ENCODE measurements around the gene CYGB. TPM values are rescaled to one million over a fixed set of nuclear protein-coding genes. Genes with fewer than 3 reads are reported as not detected.
A peak's percentile ranks its signal among the peaks of the same experiment; 100 is the strongest.
"Not testable (repeated sequence)": the region's sequence is repeated elsewhere in the genome, so short reads cannot be mapped to it uniquely, and the experiment has no call there.

The CYGB gene
- total RNA-seq, 1 donor from 2014 or later = 30.0 TPM

DNA sequence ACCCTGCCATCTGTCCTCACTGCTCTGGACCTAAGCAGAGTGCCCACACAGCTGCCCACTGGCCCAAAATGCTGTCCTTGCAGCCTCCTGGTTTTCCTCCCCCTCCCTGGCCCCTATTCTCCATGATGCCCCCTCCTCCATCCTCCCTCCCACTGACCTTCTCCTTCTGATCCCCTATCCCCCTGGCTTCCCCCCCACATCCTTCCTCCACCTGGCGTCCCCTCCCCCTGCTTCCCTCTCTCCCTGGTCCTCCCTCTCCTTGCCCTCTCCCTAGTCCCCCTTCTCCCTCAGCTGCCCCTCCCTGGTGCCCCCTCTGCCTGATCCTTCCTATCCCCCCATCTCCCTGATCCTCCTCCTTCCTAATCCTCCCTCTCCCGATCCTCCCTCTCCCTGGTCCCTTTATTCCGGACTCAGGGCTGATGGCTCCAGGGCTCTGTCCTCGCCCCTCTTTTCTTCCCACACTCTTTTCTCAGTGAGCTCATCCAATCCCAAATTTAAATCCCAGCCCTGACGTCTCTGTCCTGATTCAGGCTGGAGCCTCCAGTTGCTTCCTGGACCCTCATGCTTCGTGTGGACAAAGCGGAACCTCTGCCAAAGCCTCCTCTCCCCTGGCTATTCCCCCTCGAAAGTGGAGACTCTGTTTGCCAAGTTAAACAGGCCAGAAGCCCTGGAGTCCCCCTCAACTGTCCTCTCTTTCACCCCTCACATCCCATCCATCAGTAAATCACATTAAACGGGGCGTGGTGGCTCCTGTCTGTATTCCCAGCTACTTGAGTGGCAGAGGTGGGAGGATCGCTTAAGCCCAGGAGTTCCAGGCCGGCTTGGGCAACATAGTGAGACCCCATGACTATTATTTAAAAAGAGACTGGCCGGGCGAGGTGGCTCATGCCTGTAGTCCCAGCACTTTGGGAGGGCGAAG is 18.2 kb downstream of the CYGB start:
- H3K4me3 ChIP-seq = no peak overlapping the region
- intact Hi-C loops (cut with DNase I) = no loop called here
- peaks cover 8% of the 10 kb centered on the region for H3K4me1 ChIP-seq
- no peaks in the 10 kb centered on the region for H3K9me3 ChIP-seq
- TF ChIP-seq CTCF (IDR thresholded peaks at IDR 0.05) (no peak), POLR2A (IDR thresholded peaks at IDR 0.05) (no peak)
- H3K27ac ChIP-seq = no peak overlapping the region
- no peaks in the 10 kb centered on the region for H3K36me3 ChIP-seq
- H3K27me3 ChIP-seq = no peaks in the 10 kb centered on the region
- no peak for DNase-seq (ENCODE audit: extremely low spot score in 2 of 2)

GRCh38 chr17:76517638-76518038 is 19.9 kb downstream of the CYGB start:
- Histone ChIP-seq H3K27me3 (no peaks in the 10 kb centered on the region), H3K4me1 (peaks cover 7% of the 10 kb centered on the region), H3K4me3 (no peak overlapping the region), H3K27ac (no peak overlapping the region), H3K9me3 (no peaks in the 10 kb centered on the region), H3K36me3 (no peaks in the 10 kb centered on the region)
- intact Hi-C loops (cut with DNase I) = no loop called here
- TF ChIP-seq POLR2A (IDR thresholded peaks at IDR 0.05) = no peak
- TF ChIP-seq POLR2AphosphoS5 (IDR thresholded peaks at IDR 0.05; ENCODE audit: insufficient read depth in 1 of 2, low read depth in 1 of 2) = no peak
- TF ChIP-seq CTCF (IDR thresholded peaks at IDR 0.05) = no peak
- no peak for DNase-seq (ENCODE audit: extremely low spot score in 2 of 2)

DNA sequence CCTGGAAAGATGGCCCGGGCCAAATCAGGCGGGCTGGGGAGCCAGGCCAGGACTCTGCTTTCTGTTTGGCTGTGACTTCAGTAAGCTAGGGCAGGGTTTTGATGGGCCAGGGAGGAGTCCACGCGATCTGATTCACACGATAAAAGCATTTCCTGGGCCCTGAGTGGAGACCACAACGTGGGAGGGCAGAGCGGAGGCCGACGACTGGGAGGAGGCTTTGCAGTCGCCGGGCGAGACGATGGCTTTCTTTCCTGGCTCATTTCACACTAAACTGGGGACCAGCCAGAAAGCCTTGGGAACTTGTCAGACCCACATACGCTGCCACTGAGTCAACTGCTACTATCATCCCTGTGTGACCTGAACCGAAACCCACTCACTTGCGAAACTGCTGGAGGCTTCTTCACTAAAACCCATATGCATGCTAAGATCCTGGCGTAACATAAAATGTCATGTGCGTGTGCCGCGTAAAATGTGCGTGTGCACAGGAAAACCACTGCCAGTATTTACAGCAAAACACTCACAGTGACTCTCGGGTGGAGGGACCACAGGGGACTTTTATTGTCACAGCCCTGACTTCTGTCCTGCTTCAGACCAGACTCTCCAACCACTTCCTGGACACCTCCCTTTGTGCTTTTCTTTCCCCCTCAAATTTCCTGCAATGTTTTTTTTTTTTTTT is 22.1 kb downstream of the CYGB start:
- H3K27me3 ChIP-seq = no peaks in the 10 kb centered on the region
- peaks cover 16% of the 10 kb centered on the region for H3K4me1 ChIP-seq
- TF ChIP-seq POLR2AphosphoS5 (IDR thresholded peaks at IDR 0.05; ENCODE audit: insufficient read depth in 1 of 2, low read depth in 1 of 2) (peak; percentile 77 to 91), CTCF (IDR thresholded peaks at IDR 0.05) (no peak), POLR2A (IDR thresholded peaks at IDR 0.05) (peak in 1 of 2 donors; percentile 13)
- DNase-seq (ENCODE audit: extremely low spot score in 2 of 2) = peak in 1 of 2 donors; percentile 98
- peak overlapping the region; percentile 15 to 29 for H3K4me3 ChIP-seq
- H3K27ac ChIP-seq = peak overlapping the region; percentile 82
- H3K9me3 ChIP-seq = no peaks in the 10 kb centered on the region
- intact Hi-C loops (cut with DNase I) = no loop called here
- H3K36me3 ChIP-seq = no peaks in the 10 kb centered on the region

DNA sequence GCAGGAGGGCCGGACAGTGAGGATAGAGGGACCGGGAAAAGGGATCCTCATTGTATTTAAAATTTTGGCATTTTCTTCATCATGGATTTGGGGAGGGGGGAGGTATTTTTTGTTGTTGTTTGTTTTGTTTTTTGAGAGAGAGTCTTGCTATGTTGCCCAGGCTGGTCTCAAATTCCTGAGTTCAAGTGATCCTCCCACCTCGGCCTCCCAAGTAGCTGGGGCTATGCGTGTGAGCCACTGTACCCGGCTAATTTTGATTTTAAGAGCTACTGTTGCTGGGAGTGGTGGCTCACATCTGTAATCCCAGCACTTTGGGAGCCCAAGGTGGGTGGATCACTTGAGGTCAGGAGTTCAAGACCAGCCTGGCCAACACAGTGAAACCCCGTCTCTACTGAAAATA is 23.2 kb downstream of the CYGB start:
- H3K27ac ChIP-seq = peak overlapping the region; percentile 82
- H3K27me3 ChIP-seq; H3K4me3 ChIP-seq; H3K36me3 ChIP-seq; intact Hi-C loops (cut with DNase I); DNase-seq (ENCODE audit: extremely low spot score in 2 of 2); H3K9me3 ChIP-seq: not testable (repeated sequence)
- peaks cover 16% of the 10 kb centered on the region for H3K4me1 ChIP-seq

DNA sequence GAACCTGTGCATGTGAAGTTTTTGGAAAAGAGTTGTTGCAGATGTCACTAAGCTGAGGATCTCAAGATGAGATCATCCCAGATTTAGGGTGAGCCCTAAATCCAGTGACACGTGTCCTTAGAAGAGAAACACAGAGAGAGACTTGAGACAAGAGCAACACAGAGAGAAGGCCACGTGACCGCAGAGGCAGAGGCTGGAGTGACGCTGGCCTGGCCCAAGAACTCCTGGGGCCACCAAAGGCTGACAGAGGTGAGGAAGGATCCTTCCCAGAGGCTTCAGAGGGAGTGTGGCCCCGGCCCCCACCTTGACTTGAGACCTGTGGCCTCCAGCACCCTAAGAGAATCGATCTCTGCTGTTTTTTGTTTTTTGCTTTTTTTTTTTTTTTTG is 24.2 kb downstream of the CYGB start:
- intact Hi-C loops (cut with DNase I) = no loop called here
- H3K27ac ChIP-seq = peak overlapping the region; percentile 6
- no peaks in the 10 kb centered on the region for H3K9me3 ChIP-seq
- H3K36me3 ChIP-seq = no peaks in the 10 kb centered on the region
- no peaks in the 10 kb centered on the region for H3K27me3 ChIP-seq
- TF ChIP-seq POLR2A (IDR thresholded peaks at IDR 0.05) = no peak
- no peak for DNase-seq (ENCODE audit: extremely low spot score in 2 of 2)
- H3K4me3 ChIP-seq = no peak overlapping the region
- peaks cover 16% of the 10 kb centered on the region for H3K4me1 ChIP-seq

All from vagina (tissue), 2 donors.